Kidney epithelial cell (primary cell): ENCODE measurements around the gene CLEC19A. TPM values are rescaled to one million over a fixed set of nuclear protein-coding genes. Genes with fewer than 3 reads are reported as not detected.

ENCODE experiments used
- DNase-seq: peaks from one replicate; pipeline ENCODE4 v3.0.0-alpha.2; 2010; ENCODE audit warnings: low read depth
- H3K27me3 ChIP-seq: 2 replicates; pipeline ENCODE4 v1.6.0; 2011; ENCODE audit warnings: low read length; ENCODE audit not compliant: control insufficient read depth, insufficient read depth
- H3K36me3 ChIP-seq: 2 replicates; pipeline ENCODE4 v1.5.1; 2011; ENCODE audit warnings: low read length; ENCODE audit not compliant: control insufficient read depth, insufficient read depth
- H3K4me3 ChIP-seq: 2 replicates; pipeline ENCODE4 v1.5.1; 2011; ENCODE audit warnings: low read depth, mild to moderate bottlenecking, control low read depth, low read length
- CTCF ChIP-seq: IDR thresholded peaks from 2 replicates; pipeline ENCODE4 v1.5.1; 2011; ENCODE audit warnings: mild to moderate bottlenecking, moderate library complexity, low read length, control low read depth, inconsistent platforms; ENCODE audit not compliant: insufficient read depth, poor library complexity, severe bottlenecking
- total RNA-seq: library from RNA; depleted of rRNA; stranded (reverse); fragments of >200 nt; gene quantifications from 2 replicates; pipeline ENCODE4 v1.2.3, GENCODE V29; 2015

CLEC19A gene
- total RNA-seq, 1 donor from 2014 or later, result not detected

- TF ChIP-seq CTCF, result no peak
- Histone ChIP-seq H3K4me3 (no peak overlapping the region), H3K36me3 (no peaks in the 10 kb centered on the region), H3K27me3 (peaks cover 2% of the 10 kb centered on the region)
- DNase-seq, result no peak
These were observed 5.9 kb downstream of the CLEC19A start for GRCh38 chr16:19291475-19291874.

- H3K4me3 ChIP-seq, result no peak overlapping the region
- DNase-seq, result no peak
These were observed 6.7 kb downstream of the CLEC19A start for GRCh38 chr16:19292186-19292585.

GRCh38 chr16:19294156-19294649 lies 8.7 kb downstream of the CLEC19A start:
- Histone ChIP-seq H3K4me3 (no peak overlapping the region), H3K36me3 (no peaks in the 10 kb centered on the region), H3K27me3 (peaks cover 2% of the 10 kb centered on the region)
- DNase-seq, result no peak
- TF ChIP-seq CTCF, result no peak

More at GRCh38 chr16:19292186-19292585, 6.7 kb downstream of the CLEC19A start:
- no peaks in the 10 kb centered on the region for H3K36me3 ChIP-seq
- peaks cover 2% of the 10 kb centered on the region for H3K27me3 ChIP-seq
- no peak for TF ChIP-seq CTCF

- H3K4me3 ChIP-seq, result no peak overlapping the region
- H3K27me3 ChIP-seq, result peaks cover 2% of the 10 kb centered on the region
- H3K36me3 ChIP-seq, result no peaks in the 10 kb centered on the region
- no peak for DNase-seq
- no peak for TF ChIP-seq CTCF
These were observed 9.9 kb downstream of the CLEC19A start for GRCh38 chr16:19295393-19295792.

- Histone ChIP-seq H3K4me3 (no peak overlapping the region), H3K27me3 (no peaks in the 10 kb centered on the region), H3K36me3 (no peaks in the 10 kb centered on the region)
- DNase-seq, result no peak
- no peak for TF ChIP-seq CTCF
These were observed 11.9 kb downstream of the CLEC19A start for GRCh38 chr16:19297454-19297853.

- no peaks in the 10 kb centered on the region for H3K27me3 ChIP-seq
- DNase-seq, result no peak
- TF ChIP-seq CTCF, result no peak
- H3K4me3 ChIP-seq, result no peak overlapping the region
- H3K36me3 ChIP-seq, result no peaks in the 10 kb centered on the region
These were observed 14.0 kb downstream of the CLEC19A start for GRCh38 chr16:19299565-19299964.
